ENCODE data around the gene WDR76.

Gene WDR76

DNA sequence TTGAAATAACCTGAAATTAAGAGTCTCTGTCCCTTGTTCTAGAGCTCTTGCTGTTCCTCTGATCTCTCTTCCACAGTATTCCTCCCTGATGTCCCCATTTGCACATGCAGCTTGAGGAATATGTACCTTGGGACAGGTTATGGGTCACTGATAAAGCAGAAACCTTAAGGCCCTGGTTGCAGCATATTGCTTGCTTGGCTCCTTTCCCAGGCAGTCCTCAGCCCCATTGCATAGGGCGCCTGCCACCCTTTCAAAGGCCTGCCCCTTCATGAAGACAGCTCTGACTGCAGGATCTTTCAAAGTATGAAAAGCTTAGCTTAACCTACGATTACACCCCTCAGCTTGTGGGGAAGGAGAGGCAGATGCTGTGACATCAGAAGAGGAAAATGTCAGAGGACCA lies 51.6 kb downstream of the WDR76 start:
- DNase-seq (ENCODE audit: low read depth) = no peak

GRCh38 chr15:43879386-43880355 lies 52.9 kb downstream of the WDR76 start:
- no peak for DNase-seq (ENCODE audit: low read depth)

GRCh38 chr15:43880406-43881194 lies 53.8 kb downstream of the WDR76 start:
- DNase-seq (ENCODE audit: low read depth) = no peak

DNA sequence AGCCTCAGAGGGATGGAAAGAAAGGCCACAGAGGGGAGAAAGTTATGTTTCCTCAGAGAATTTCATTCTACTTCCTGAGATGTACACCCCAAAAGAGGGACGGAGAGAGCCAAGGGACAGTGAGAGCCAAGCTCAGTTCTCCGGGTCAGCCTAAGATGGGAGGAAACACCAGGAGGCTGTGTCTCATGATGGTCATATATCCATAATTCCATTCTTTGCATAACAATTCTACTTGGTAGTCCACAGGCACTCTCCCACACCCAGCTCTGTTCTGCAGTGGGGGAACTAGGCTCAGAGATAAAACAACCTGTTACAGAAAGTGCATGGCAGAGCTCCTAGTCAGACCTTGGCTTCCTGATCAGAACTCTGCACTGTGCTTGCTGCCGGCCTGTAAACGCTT lies 54.4 kb downstream of the WDR76 start:
- no peak for DNase-seq (ENCODE audit: low read depth)

GRCh38 chr15:43881944-43882343 lies 55.1 kb downstream of the WDR76 start:
- no peak for DNase-seq (ENCODE audit: low read depth)

- no peak for DNase-seq (ENCODE audit: low read depth)
Observed at GRCh38 chr15:43883571-43883970, 56.8 kb downstream of the WDR76 start.

GRCh38 chr15:43886558-43886957 lies 59.8 kb downstream of the WDR76 start:
- DNase-seq (ENCODE audit: low read depth) = no peak

DNA sequence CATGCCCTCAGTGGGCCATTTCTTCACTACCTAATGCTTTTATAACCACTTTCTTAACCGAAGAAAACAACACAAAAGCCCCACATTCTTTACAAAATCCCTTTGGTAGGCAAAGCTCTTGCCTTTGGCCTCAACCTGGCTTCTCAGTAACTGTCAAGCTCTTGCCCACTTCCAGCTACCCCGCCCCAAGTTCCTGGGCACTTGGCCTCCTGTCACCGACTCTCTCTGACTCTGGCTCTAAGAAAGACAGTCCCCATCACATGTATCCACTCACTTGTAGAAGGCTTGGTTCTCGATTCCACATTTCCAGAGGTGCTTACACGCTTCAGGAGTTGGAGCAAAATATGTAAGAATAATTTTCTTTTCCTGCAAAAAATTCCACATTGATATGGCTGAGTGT lies 61.1 kb downstream of the WDR76 start:
- DNase-seq (ENCODE audit: low read depth) = no peak

- DNase-seq (ENCODE audit: low read depth) = no peak
Observed at GRCh38 chr15:43889042-43889441, 62.2 kb downstream of the WDR76 start.

GRCh38 chr15:43893956-43894355 lies 67.2 kb downstream of the WDR76 start:
- no peak for DNase-seq (ENCODE audit: low read depth)

DNA sequence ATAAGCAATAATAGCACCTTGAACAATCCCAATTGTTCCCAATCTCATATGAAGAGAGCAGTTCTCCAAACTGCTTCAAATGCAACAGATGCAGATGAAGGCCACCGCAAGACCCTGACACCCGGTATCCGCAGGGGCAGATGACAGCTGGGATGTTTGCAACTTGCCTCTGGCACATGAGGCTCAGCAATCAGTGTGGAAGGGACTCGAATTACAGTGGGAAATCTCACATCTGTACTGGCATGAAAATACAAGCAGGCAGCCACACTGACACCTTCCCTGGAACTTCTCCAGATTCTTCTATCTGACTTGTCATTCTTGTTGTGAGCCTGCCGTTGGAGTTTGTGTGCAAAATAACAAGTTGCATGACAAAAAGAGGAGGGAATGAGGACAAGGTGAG lies 68.8 kb downstream of the WDR76 start:
- DNase-seq (ENCODE audit: low read depth) = no peak

DNA sequence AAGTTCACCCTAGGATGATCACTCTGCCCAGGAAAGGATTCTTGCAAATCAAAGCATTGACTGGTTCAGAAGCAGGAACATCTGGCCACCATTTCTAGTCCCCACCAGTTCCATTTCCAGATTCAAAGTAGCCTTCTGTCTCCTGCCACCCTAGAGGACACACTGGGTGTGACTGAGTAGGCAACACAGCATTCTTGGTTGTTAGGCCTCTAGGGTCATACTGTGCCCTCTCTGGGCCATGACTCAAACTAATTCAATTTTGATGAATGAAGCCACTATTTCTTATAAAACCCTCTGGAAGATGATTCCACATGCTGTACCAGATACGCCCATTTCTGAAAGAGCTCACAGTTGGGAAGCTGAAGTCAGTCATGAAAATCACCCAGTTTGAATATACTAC lies 69.7 kb downstream of the WDR76 start:
- DNase-seq (ENCODE audit: low read depth) = no peak

GRCh38 chr15:43898891-43899290 lies 72.1 kb downstream of the WDR76 start:
- DNase-seq (ENCODE audit: low read depth) = no peak

- DNase-seq (ENCODE audit: low read depth) = no peak
Observed at GRCh38 chr15:43899928-43900327, 73.1 kb downstream of the WDR76 start.

DNA sequence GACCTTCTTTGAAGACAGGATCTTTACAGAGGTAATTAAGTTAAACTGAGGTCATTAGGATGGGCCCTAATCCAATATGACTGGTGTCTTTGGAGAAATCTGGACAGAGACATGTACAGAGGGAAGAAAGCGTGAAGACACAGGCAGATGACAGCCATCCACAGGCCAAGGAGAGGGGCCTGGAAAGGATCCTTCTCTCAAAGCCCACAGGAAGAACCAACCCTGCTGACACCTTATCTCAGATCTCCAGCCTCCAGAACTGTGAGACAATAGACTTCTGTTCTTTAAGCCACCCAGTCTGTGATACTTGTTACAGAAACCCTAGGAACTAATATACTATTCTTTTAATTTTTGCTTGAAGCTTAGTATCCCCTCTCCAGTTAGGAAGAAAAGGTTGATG lies 74.2 kb downstream of the WDR76 start:
- no peak for DNase-seq (ENCODE audit: low read depth)

- no peak for DNase-seq (ENCODE audit: low read depth)
Observed at GRCh38 chr15:43901495-43901894, 74.7 kb downstream of the WDR76 start.

DNA sequence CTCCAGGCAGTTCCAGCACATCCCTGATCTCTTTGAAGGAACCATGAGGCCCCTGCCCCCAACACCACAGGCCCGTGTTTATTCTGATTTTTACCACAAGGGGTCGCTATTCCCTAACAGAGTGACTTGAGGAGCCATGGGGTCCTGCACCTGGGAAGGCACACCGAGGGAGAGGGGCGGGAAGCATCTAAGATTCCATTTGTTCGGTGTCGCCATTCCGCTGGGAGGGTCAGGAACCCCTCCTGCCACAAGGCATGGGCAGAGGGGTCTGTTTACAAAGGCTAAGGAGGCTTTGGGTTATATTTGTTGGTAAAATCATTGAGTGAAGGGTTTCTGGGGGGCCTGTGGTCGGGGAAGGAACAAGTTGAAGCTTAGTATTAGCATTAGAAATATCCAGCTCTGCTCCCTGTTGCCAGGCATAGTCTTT lies 77.1 kb downstream of the WDR76 start:
- DNase-seq (ENCODE audit: low read depth) = peak; percentile 15

DNA sequence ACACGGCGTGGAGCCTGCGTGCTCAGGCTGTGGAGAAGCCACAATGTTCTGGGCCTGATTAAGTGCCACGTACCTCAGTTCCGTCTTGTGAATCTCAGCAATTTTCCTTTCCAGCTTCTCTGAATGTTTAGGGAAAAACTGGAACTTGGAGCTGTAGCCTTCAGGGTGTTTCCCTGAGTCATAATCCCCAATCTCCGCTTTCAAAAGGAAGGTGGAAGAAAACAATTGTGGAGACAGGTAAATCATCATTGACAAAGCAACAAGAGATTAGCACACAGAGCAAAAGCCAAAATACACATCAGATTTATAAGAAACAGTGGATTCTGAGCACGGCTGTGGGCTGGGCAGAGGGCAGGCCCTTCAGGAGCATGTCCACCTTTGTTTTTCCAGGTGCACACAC lies 79.0 kb downstream of the WDR76 start:
- no peak for DNase-seq (ENCODE audit: low read depth)

DNA sequence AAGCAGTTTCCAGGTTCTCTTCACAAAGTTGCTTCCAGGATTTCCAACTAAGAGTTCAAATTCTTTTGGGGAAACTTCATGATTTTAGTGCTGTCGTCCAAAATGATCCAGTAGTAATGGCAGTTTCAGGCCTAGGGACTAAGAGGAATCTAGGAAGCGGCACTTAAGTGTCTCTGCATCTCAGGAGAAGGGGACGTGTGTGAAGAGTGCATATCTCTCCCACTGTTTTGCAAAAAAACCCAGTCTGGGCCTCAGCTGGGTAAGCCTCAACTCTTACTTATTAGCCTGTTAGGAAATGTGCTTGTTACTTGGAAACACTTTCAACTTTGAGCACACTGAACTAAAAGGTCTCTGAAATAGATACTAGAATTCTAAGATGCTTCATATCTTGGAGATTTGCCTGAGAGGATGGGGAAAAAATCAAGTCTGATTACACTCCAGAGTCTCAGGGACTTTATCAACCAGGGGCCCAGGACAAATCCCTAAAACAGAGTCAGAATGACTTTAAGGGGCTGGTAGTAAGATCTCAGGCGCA lies 81.8 kb downstream of the WDR76 start:
- DNase-seq (ENCODE audit: low read depth) = no peak

- no peak for DNase-seq (ENCODE audit: low read depth)
Observed at GRCh38 chr15:43911235-43911781, 84.5 kb downstream of the WDR76 start.

DNA sequence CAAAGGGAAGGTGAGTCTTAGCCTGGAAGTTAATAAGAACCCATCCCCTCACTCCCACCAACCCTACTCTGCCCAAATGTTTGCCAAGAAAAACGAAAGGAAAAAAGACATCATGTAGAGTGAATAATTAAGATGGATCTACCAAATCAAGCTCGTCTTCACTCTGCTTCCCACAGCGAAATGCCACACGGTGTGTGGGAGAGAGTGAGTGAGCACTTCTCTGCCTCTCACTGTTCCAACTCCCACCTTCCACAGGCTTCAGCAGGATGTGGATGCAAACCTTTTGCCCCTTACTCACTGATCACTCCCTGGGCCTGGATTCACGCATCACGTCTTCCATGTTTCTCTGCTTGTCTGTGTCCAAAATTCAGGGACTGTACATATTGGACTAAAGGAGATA lies 85.4 kb downstream of the WDR76 start:
- no peak for DNase-seq (ENCODE audit: low read depth)

- no peak for DNase-seq (ENCODE audit: low read depth)
Observed at GRCh38 chr15:43913026-43913780, 86.4 kb downstream of the WDR76 start.
